ENCODE results near the gene BEST3.

DNA sequence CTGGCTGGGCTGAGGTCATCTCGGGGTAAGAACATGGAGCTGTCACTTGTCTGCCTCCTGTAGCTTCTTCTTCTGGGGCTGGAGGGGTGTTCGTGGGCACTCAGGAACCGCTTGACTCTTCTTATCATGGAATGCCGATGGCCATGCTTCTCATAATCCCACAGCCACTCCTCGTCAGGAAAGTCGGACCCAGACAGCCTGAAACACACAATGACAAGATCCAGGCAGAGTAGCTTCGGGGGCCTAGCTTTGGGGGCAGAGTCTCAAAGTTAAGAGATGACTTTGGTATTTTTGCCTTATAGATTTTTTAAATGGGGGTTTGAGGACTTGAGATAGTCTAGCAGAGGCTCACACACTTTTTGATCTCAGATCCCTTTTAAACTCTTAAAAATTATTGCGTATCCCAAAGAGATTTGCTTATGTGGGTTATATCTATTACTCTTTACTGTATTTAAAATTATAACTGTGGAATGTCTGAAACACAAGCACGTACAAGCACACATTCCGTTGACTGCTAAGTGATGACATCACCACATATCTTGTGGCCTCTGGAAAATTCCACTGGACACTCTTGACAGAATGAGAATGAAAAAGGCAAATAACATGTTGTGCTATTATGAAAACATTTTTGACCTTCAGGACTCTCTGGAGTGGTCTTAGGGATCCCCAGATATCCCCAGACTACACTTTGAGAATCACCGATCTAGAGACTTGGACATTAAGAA lies 43.3 kb downstream of the BEST3 start:
- TF ChIP-seq, protein P1, sequence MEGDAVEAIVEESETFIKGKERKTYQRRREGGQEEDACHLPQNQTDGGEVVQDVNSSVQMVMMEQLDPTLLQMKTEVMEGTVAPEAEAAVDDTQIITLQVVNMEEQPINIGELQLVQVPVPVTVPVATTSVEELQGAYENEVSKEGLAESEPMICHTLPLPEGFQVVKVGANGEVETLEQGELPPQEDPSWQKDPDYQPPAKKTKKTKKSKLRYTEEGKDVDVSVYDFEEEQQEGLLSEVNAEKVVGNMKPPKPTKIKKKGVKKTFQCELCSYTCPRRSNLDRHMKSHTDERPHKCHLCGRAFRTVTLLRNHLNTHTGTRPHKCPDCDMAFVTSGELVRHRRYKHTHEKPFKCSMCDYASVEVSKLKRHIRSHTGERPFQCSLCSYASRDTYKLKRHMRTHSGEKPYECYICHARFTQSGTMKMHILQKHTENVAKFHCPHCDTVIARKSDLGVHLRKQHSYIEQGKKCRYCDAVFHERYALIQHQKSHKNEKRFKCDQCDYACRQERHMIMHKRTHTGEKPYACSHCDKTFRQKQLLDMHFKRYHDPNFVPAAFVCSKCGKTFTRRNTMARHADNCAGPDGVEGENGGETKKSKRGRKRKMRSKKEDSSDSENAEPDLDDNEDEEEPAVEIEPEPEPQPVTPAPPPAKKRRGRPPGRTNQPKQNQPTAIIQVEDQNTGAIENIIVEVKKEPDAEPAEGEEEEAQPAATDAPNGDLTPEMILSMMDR (IDR thresholded peaks at IDR 0.05) = no peak
- TF ChIP-seq POLR2A (IDR thresholded peaks at IDR 0.05) = no peak
